ENCODE data around the gene TSHZ3. TPM values are rescaled to one million over a fixed set of nuclear protein-coding genes. Genes with fewer than 3 reads are reported as not detected.
A peak's percentile ranks its signal among the peaks of the same experiment; 100 is the strongest.

Gene TSHZ3
- total RNA-seq, 2 donors from 2014 or later, result 1.3 to 5.1 TPM

GRCh38 chr19:31334849-31335624, 14.2 kb downstream of the TSHZ3 start:
- H3K36me3 ChIP-seq, result no peaks in the 10 kb centered on the region
- H3K27ac ChIP-seq, result no peak overlapping the region
- intact Hi-C loops (cut with DNase I), result no loop called here
- no peak for DNase-seq
- H3K4me1 ChIP-seq, result no peaks in the 10 kb centered on the region
- H3K27me3 ChIP-seq, result no peaks in the 10 kb centered on the region
- TF ChIP-seq CTCF (IDR thresholded peaks at IDR 0.05), result no peak
- no peak overlapping the region for H3K9ac ChIP-seq (ENCODE audit: low read depth in 2 of 2, low read length in 2 of 2)
- H3K4me3 ChIP-seq, result no peak overlapping the region
- H3K9me3 ChIP-seq, result no peaks in the 10 kb centered on the region

GRCh38 chr19:31334101-31334848, 15.0 kb downstream of the TSHZ3 start:
- H3K27me3 ChIP-seq, result no peaks in the 10 kb centered on the region
- H3K4me1 ChIP-seq, result no peaks in the 10 kb centered on the region
- intact Hi-C loops (cut with DNase I), result no loop called here
- H3K4me3 ChIP-seq, result no peak overlapping the region
- H3K9me3 ChIP-seq, result no peaks in the 10 kb centered on the region
- no peak overlapping the region for H3K27ac ChIP-seq
- no peak for TF ChIP-seq CTCF (IDR thresholded peaks at IDR 0.05)
- H3K9ac ChIP-seq (ENCODE audit: low read depth in 2 of 2, low read length in 2 of 2), result no peak overlapping the region
- no peaks in the 10 kb centered on the region for H3K36me3 ChIP-seq
- no peak for DNase-seq

- Histone ChIP-seq H3K4me1 (no peaks in the 10 kb centered on the region), H3K27me3 (no peaks in the 10 kb centered on the region), H3K4me3 (no peak overlapping the region), H3K9me3 (no peaks in the 10 kb centered on the region), H3K27ac (no peak overlapping the region), H3K9ac (ENCODE audit: low read depth in 2 of 2, low read length in 2 of 2) (peak overlapping the region in 1 of 2 donors; percentile 26), H3K36me3 (no peaks in the 10 kb centered on the region)
- intact Hi-C loops (cut with DNase I), result no loop called here
- no peak for DNase-seq
- TF ChIP-seq CTCF (IDR thresholded peaks at IDR 0.05), result no peak
Observed at GRCh38 chr19:31332096-31332495, 17.1 kb downstream of the TSHZ3 start.

- Histone ChIP-seq H3K9ac (ENCODE audit: low read depth in 2 of 2, low read length in 2 of 2) (no peak overlapping the region), H3K27ac (no peak overlapping the region), H3K9me3 (no peaks in the 10 kb centered on the region), H3K27me3 (no peaks in the 10 kb centered on the region), H3K36me3 (no peaks in the 10 kb centered on the region), H3K4me3 (no peak overlapping the region), H3K4me1 (no peaks in the 10 kb centered on the region)
- intact Hi-C loops (cut with DNase I), result no loop called here
- TF ChIP-seq CTCF (IDR thresholded peaks at IDR 0.05), result no peak
- DNase-seq, result no peak
Observed at GRCh38 chr19:31331536-31331935, 17.7 kb downstream of the TSHZ3 start.

- intact Hi-C loops (cut with DNase I), result no loop called here
- TF ChIP-seq CTCF (IDR thresholded peaks at IDR 0.05), result no peak
- Histone ChIP-seq H3K4me1 (no peaks in the 10 kb centered on the region), H3K9me3 (no peaks in the 10 kb centered on the region), H3K27me3 (no peaks in the 10 kb centered on the region), H3K27ac (no peak overlapping the region), H3K4me3 (no peak overlapping the region), H3K36me3 (no peaks in the 10 kb centered on the region), H3K9ac (ENCODE audit: low read depth in 2 of 2, low read length in 2 of 2) (no peak overlapping the region)
- DNase-seq, result no peak
Observed at GRCh38 chr19:31330761-31331160, 18.5 kb downstream of the TSHZ3 start.
